GM19035 (cell line): ENCODE measurements around the gene NXN.
"Not testable (repeated sequence)": the region's sequence is repeated elsewhere in the genome, so short reads cannot be mapped to it uniquely, and the experiment has no call there.

Experiments used
- ATAC-seq: cut with Tn5 transposase; IDR thresholded peaks from one replicate; pipeline ENCODE4 v1.9.1; 2021; ENCODE audit not compliant: unreplicated experiment

NXN gene

DNA sequence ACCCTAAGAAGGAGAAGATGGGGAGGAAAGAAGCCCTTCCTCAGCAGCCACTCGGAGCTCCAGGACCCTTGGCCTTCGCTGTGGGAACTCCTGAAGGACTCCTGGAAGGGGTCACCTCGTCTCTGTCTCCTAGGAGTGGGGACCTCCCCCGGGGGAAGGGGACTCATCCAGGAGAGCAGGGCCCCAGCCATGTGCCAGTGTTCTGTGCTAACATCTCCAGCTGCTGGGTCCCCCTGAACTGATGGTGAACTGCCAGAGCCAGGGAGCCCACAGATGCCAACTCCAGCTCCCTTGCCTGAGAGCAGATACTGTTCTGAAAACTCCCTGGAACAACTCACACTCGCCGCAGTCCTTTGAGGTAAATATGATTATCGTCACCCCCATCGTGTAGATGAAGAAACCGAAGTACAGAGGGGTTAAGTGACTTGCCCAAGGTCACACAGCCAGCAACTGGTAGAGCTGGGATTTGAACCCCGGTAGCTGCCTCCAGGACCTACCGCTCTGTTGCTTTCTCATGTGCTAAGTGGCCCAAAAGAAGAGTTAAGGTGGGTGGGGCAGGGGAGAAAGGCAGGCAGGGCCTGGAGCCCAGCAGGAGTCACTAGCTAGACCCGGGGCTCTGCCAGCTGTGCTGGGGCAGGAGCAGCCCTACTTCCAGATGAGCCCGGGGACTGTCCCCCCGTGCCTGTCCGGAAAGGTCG, 27.9 kb upstream of the NXN start:
- ATAC-seq: no peak

- ATAC-seq: no peak
These were observed 26.5 kb upstream of the NXN start for GRCh38 chr17:1006054-1006453.

DNA sequence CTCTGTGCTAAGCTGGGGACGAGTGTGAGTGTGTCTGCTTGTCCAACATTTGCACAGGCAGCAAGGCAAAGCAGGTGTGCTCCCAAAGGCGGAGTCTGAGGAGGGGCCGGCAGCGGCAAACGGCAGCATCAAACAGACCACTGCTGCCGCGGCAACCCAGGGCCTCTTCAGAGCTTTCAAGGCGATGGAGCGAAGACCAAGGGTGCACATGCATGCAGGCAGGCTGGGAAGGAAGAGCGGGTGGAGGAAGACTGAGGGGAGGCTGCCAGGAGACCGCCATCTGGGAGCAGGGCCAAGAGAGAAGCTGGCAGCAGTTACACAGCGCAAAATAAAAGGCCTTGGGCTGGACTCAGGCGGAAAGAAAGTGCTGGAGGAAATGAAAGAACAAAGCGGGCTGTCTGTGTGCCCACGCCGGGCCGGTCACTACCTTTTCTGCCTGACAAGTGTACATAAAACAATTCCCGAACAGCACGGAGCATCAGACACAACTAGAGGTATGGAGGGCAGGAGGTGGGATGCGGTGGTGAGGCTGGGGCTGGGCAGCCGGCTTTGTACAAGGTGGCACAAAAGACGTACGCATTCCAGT, 25.9 kb upstream of the NXN start:
- no peak for ATAC-seq

DNA sequence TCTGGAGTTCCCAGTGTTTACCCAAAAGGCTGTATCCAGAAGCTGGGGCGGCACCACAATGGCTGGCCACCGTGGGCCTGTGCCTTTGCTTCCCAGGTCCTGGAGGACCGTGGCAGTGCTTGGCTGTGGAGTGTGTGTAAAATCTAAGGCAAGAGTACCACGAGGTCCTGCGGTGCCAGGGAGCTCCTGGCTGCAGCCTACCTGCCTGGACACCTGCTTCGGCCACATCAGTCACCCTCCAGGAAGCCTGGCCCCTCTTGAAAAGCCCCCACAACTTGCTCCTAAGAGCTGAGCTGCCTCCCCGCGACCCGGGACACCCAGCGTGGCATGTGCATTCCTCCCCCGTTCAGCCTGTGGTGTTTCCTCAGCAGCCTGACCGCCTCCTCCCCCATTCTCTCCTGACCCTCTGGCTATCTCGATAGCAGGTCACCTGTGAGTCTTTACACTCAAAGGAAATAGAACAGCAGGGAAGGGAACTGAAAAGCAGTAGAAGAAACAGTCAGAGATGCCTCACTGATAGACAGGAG, 25.3 kb upstream of the NXN start:
- no peak for ATAC-seq

GRCh38 chr17:1003972-1004768, 24.6 kb upstream of the NXN start:
- no peak for ATAC-seq

- no peak for ATAC-seq
These were observed 24.0 kb upstream of the NXN start for GRCh38 chr17:1003633-1003971.

DNA sequence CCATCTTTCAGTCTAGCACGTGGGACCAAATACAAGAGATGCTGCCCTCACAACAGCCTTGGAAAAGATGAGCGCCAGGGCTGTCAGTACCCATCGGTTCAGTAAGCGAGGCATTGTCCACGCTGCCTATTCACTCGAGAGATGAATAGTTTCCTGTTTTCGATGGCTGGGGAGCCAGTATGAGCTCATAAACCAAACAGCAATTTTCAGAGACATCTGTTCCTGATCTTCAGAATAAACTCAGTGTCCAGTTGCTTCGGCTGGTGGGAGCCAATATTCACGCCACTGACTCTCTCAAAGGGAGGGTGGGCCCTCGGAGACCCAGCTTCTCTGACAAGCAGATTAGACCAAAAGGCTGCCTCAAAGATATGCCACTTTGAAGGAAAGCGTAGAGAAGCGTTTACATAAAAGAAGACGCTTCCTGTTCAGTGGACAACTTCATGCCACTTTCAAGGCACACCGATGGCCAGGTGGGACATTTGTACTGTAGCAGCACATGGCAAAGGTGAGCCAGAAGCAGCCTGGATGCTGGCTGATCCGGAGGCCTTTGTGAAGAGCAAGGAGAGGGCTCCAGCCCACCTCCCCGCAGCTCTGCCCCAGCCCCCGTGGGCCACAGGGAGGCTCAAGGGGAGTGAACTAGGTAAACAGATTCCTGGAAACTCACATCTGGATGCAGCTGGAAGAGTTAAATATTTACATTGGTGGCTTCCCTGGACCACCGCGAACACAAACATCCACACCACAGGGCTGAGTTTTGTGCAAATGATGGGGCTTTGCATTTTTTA, 23.4 kb upstream of the NXN start:
- no peak for ATAC-seq

- ATAC-seq: no peak
These were observed 22.8 kb upstream of the NXN start for GRCh38 chr17:1002412-1002753.

GRCh38 chr17:1001640-1002411, 22.2 kb upstream of the NXN start:
- no peak for ATAC-seq

GRCh38 chr17:1000597-1001461, 21.3 kb upstream of the NXN start:
- no peak for ATAC-seq

- no peak for ATAC-seq
These were observed 18.5 kb upstream of the NXN start for GRCh38 chr17:998111-998510.

DNA sequence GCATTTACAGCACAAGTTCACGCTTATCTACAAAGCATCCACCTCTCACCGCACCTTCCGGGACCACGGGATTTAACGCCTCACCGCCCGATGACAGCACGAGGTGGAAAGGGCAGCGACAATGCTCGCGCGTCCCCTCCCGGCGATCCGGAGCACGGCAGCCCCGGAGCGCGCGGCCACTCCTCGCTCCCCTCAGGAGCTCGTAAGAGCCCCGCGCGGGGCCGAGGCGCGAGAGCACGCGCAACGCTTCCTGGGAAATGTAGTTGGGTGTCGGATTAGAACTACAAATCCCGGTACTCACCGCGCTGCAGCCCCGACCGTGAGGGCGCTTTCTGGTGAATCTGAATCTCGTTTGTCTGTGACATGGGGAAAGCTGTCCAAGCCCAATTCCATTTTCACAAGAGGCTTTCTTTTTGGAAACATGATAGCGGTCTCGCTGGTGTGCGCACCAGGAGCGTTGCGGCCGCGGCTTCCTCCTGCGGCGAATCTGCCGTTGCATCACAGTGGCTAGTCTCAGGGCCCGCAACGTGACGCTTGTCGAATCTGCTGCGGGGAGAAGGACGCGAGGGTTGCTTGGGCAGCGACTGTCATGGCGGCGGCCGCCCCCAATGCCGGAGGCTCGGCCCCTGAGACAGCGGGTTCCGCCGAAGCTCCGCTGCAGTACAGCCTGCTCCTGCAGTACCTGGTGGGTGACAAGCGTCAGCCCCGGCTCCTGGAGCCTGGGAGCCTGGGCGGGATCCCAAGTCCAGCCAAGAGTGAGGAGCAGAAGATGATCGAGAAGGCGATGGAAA, 17.2 kb upstream of the NXN start, which contains the start of gene TIMM22:
TSS of gene TIMM22 (plus strand) at position 576 of the 791 bp plus-strand sequence. CDS start at position 590, 14 bp downstream.
- ATAC-seq: peak; percentile 89

GRCh38 chr17:995324-995723, 15.7 kb upstream of the NXN start:
- ATAC-seq: not testable (repeated sequence)

GRCh38 chr17:992933-993332, 13.4 kb upstream of the NXN start:
- ATAC-seq: no peak

DNA sequence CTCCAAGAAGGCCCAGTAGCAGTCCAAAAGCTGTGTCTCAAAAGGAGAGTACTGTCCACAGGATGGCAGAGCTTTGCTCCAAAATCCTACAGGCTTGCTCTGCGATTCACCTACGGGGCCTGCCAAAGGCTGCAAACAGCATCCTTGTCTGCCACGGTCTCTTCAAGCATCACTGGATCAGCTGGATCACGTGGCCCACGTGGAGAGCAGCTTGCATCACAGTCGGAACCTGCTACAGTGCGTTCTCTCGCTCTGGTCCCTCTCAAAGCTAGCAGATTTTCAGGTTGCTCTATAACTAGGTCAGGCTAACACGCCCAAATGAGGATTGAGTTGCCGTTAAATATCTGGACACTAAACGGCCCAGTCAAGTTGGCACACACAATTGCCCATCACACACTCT, 9.0 kb upstream of the NXN start:
- ATAC-seq: no peak

- no peak for ATAC-seq
These were observed 8.4 kb upstream of the NXN start for GRCh38 chr17:987931-988330.

DNA sequence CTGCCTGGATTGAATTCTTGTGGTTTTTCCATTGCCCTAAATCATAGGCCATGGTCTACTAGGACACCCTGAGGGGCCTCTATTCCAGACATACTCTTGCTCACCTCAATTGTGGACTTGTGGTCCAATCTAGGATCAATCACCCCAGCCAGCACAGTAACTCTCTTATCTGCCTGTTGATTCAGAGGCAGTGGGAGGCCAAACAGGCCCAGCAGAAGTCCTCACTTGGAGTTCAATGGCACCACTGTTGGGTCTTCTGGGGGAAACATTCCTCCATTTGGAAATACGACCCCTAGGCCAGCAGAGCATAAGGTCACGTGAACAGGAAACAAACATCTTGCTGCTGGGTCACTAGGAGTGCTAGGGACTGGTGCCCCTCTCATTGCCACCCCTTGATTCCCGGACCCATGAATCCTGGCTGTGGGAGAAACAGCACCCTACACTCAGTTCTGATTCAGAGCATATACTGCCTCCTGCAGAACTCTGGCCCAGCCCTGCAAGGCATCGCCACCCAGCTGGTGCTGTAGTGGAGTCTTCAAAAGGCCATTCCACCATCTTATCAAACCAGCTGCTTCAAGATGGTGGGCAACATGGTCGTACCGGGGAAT, 6.8 kb upstream of the NXN start:
- ATAC-seq: no peak

GRCh38 chr17:983921-984320, 4.3 kb upstream of the NXN start:
- no peak for ATAC-seq
